22Rv1 (cell line): ENCODE data around the gene TMEM9B.

Source experiments
- H3K27ac ChIP-seq: fragments of 450-650 bp; 2 replicates; pipeline ENCODE4 v1.5.1; 2017
- ZFX ChIP-seq: fragments of 450-650 bp; IDR thresholded peaks from 2 replicates; pipeline ENCODE4 v1.6.1; 2017; ENCODE audit warnings: antibody characterized with exemption, borderline replicate concordance
- TF ChIP-seq, protein P1 (sequence below): fragments of 450-650 bp; IDR thresholded peaks from 2 replicates; pipeline ENCODE4 v1.5.1; 2017; ENCODE audit warnings: mild to moderate bottlenecking

TMEM9B gene

DNA sequence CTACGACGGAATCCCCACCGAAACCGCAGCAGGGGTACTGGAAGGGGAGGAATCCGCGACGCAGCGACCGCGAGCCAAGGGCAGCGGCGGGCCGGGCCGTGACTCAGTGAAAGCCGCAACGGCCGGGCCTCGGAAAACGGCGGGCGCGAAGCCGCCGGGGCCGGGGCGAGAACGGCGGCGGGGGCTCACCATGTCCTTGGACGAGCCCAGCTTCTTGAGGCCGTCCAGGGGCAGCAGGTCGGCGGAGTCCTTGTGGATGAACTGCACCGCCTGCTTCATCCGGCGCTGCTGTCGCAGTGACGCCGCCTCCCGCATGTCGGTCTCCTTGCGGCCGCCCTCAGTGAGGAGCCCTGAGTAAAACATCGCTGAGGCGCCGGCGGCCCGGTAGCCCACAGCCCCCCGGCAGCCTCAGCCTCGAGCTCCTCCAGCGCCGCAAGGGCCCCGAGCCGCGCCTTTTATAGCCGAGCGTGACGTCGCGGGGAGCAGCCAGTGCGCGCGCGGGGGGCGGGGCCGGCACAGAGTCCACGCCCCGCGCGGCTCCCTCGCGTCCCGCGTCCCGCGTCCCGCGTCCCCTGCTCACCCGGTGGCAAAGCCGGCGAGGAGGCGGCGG lies 39.4 kb upstream of the TMEM9B start, which contains the start of gene NRIP3:
Gene NRIP3 (minus strand): TSS at position 429 of the 610 bp plus-strand sequence. CDS start 66 bp downstream, at position 363.
- TF ChIP-seq ZFX = no peak
- TF ChIP-seq, protein P1, sequence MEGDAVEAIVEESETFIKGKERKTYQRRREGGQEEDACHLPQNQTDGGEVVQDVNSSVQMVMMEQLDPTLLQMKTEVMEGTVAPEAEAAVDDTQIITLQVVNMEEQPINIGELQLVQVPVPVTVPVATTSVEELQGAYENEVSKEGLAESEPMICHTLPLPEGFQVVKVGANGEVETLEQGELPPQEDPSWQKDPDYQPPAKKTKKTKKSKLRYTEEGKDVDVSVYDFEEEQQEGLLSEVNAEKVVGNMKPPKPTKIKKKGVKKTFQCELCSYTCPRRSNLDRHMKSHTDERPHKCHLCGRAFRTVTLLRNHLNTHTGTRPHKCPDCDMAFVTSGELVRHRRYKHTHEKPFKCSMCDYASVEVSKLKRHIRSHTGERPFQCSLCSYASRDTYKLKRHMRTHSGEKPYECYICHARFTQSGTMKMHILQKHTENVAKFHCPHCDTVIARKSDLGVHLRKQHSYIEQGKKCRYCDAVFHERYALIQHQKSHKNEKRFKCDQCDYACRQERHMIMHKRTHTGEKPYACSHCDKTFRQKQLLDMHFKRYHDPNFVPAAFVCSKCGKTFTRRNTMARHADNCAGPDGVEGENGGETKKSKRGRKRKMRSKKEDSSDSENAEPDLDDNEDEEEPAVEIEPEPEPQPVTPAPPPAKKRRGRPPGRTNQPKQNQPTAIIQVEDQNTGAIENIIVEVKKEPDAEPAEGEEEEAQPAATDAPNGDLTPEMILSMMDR = no peak
- H3K27ac ChIP-seq = no peak within 1 kb of the TSS

DNA sequence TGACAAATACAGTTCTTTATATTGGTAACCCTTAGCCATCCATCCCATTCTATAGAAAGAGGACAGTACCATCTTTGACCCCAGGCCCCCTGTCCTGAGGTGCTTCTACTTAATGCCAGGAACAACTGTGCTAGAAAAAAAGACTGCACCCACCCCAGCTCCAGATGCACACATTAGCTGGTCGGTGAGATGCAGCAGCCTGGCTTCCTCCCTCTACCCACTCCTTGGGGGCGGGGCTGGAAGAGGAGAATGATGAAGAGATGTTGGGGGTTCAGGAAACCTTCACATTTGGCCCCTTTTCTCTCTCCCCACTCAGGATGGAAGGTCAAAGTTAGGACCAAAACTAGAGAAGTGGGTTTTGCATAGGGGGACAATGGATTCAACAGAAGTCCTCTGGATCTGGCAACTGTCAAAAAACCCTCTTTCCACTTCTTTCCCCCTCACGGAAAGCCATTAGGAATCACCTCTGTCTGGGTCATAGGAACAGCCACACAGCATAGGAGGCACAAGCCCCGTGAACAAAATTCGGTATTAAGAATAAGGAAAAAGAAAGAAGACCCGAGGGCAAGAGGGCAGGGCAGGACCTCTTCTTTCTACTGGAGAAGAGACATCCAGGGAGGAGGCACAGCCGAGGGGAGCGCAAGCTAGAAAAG lies 38.8 kb upstream of the TMEM9B start:
- no peak overlapping the region for H3K27ac ChIP-seq
- no peak for TF ChIP-seq ZFX
- TF ChIP-seq, protein P1 = no peak

DNA sequence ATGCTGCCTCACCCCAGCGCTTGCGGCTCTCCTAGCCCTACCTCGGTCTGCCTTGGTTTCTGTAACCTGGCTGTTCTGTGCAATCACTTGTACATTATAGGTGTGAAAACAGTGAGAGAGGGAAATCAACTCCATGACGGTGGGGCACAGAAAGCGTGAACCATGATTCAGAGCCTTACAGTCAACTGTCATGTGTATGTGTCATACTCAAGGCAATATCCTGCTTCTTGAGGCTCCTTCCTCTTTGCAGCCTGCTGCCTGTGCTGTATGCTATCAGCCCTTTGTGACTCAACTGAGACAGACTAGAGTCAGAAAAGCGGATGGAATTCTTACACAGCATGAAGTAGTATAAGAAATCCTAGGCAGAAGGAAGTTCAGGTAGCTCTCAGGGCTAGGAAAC lies 37.5 kb upstream of the TMEM9B start:
- H3K27ac ChIP-seq = no peak overlapping the region
- TF ChIP-seq, protein P1 = no peak
- no peak for TF ChIP-seq ZFX

DNA sequence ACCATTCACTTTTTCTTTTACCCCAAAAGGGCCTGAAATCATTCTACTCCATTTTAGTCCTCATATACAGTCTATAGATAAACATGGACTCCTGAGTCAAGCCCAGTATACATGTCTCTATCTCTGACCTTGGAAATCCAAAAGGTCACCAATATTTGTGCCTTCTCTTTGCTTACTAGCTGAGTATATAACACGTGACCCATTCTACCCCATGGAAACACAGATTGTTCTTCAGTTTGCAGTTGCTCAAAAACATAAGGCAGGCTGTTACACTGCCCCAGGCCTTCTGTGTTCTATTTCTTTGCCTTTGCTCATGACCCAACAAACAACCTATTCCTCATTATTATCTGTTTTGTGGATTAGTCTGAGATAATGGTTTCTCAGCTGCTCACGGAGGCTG lies 33.8 kb upstream of the TMEM9B start:
- H3K27ac ChIP-seq = peak overlapping the region; percentile 55
- TF ChIP-seq, protein P1 = no peak

DNA sequence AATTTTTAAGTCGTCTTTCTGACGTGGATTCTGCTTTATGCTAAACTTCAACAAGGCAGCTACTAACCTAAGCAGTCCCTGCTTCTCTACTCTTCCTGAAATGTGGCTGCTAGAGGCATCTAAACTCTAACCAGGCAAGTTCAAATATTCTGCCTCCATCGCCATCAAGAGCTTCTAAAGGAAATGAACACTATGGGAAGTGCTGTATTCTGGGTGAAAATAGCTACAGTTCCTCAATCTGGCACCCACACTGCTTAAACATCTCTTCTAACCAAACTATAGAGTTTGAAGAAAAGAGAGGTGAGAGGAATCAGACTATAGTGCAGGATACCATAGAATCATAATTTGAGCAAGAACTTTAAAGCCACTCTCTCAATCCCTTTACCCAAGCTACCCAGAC lies 33.2 kb upstream of the TMEM9B start:
- H3K27ac ChIP-seq = peak overlapping the region; percentile 55; the same call in 1 of the 2 replicates
- TF ChIP-seq, protein P1 = no peak
- no peak for TF ChIP-seq ZFX

DNA sequence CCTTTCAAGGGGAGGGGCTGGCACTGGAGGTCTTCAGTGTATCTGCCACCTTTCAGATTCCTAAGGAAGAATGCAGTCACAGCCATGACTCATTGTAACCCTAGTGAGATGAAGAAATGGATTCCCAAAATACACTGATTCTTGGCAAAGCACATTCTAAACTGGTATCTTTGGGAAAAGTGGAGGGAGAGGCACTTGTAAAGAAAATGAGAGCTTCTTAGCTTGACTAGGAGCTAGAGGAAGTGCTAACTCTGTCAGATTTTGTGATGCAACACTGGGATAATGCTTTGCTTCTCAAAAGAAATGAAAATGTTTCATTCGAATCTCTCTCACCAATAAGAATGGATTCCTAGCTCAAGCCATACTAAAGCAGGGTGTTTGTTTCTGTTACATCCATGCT lies 25.2 kb upstream of the TMEM9B start:
- H3K27ac ChIP-seq = no peak overlapping the region
- no peak for TF ChIP-seq ZFX
- TF ChIP-seq, protein P1 = no peak
